ENCODE measurements around the gene STUM.

DNA sequence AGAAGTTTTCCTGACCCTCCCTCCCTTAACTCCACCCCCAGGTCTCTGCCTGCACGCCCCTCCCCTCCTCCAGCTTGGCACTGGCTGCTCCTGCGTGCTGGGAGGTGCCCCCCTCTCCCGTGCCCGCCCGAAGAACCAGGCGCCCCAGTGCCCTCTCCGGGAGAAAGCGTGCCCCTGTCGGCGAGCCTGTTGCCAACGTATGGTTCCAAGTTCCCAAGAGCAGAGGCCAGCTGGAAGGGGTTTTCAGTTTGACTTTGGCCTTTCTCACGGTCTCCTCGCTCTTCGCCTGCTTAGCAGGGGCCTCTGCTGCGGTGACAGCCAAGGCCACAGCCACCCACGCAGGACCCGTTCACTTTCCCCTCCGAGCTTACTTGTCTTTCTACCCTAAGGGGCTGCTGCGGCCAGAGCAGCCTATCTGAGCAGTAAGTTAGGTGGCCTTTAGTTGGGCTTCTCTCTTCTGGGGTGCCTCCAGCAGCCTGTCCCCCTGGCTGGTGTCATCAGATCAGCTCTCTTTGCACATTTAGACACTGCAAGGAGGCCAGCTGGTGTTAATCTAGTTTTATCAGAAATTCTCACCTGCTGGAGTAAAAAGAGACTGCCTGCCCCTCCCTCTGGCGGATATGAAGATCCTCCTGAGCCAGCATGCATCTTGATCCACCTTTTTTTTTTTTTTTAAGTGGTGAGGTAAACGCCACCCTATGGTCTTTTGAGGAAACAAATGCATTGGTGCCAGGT, 1.5 kb downstream of the STUM start:
- TF ChIP-seq EP300 (IDR thresholded peaks at IDR 0.05): peak in 1 of 4 donors; percentile 40
- TF ChIP-seq CTCF (IDR thresholded peaks at IDR 0.05): peak in 1 of 4 experiments; percentile 20
- peak in 2 of 4 donors; percentile 33 to 38 for TF ChIP-seq POLR2AphosphoS5 (IDR thresholded peaks at IDR 0.05)
- peak in 1 of 2 donors; percentile 33 for TF ChIP-seq POLR2A (IDR thresholded peaks at IDR 0.05)
